ENCODE results near the gene CD55.

Gene CD55

GRCh38 chr1:207312604-207312920, 8.9 kb upstream of the CD55 start:
- H3K27ac ChIP-seq = no peak overlapping the region
- no peak for TF ChIP-seq ZFX (IDR thresholded peaks at IDR 0.05; ENCODE audit: borderline replicate concordance)
- TF ChIP-seq CTCF (IDR thresholded peaks at IDR 0.05) = no peak

- no peak overlapping the region for H3K27ac ChIP-seq
- TF ChIP-seq ZFX (IDR thresholded peaks at IDR 0.05; ENCODE audit: borderline replicate concordance) = no peak
- TF ChIP-seq CTCF (IDR thresholded peaks at IDR 0.05) = no peak
Measured at GRCh38 chr1:207313131-207313530, 8.3 kb upstream of the CD55 start.

- no peak for TF ChIP-seq ZFX (IDR thresholded peaks at IDR 0.05; ENCODE audit: borderline replicate concordance)
- TF ChIP-seq CTCF (IDR thresholded peaks at IDR 0.05) = no peak
- no peak overlapping the region for H3K27ac ChIP-seq
Measured at GRCh38 chr1:207314816-207315215, 6.7 kb upstream of the CD55 start.

- no peak overlapping the region for H3K27ac ChIP-seq
- TF ChIP-seq ZFX (IDR thresholded peaks at IDR 0.05; ENCODE audit: borderline replicate concordance) = no peak
Measured at GRCh38 chr1:207315435-207315834, 6.0 kb upstream of the CD55 start.

- peak overlapping the region; percentile 34; the same call in 1 of the 2 replicates for H3K27ac ChIP-seq
- TF ChIP-seq CTCF (IDR thresholded peaks at IDR 0.05) = no peak
- no peak for TF ChIP-seq ZFX (IDR thresholded peaks at IDR 0.05; ENCODE audit: borderline replicate concordance)
Measured at GRCh38 chr1:207316141-207316540, 5.3 kb upstream of the CD55 start.

GRCh38 chr1:207316622-207317391, 4.7 kb upstream of the CD55 start:
- TF ChIP-seq ZFX (IDR thresholded peaks at IDR 0.05; ENCODE audit: borderline replicate concordance) (no peak), CTCF (IDR thresholded peaks at IDR 0.05) (no peak)
- peak overlapping the region; percentile 34; the same call in 1 of the 2 replicates for H3K27ac ChIP-seq

GRCh38 chr1:207317561-207317960, 3.9 kb upstream of the CD55 start:
- TF ChIP-seq ZFX (IDR thresholded peaks at IDR 0.05; ENCODE audit: borderline replicate concordance) (no peak), CTCF (IDR thresholded peaks at IDR 0.05) (no peak)
- H3K27ac ChIP-seq = no peak overlapping the region
